ENCODE data around the gene INPP4A. TPM values are rescaled to one million over a fixed set of nuclear protein-coding genes. Genes with fewer than 3 reads are reported as not detected.

Gene INPP4A
- total RNA-seq, 4 donors from 2014 or later, result 7.4 to 17.9 (median 9.4) TPM

GRCh38 chr2:98582523-98582922, 137.9 kb downstream of the INPP4A start:
- Histone ChIP-seq H3K9me3 (no peaks in the 10 kb centered on the region), H3K27ac (no peak overlapping the region), H3K27me3 (no peaks in the 10 kb centered on the region), H3K4me1 (no peaks in the 10 kb centered on the region), H3K36me3 (peaks cover 0 to 82% (median 3%) of the 10 kb centered on the region in 3 donors), H3K4me3 (no peak overlapping the region)
- TF ChIP-seq POLR2A (IDR thresholded peaks at IDR 0.05) (no peak), CTCF (IDR thresholded peaks at IDR 0.05) (no peak)
- WGBS, 2 donors, result 87 to 95% methylated on average over 6 to 9 of the region's 9 CpGs
- intact Hi-C loops (cut with DNase I), result no loop called here
- DNase-seq, result no peak

GRCh38 chr2:98583276-98583675, 138.6 kb downstream of the INPP4A start:
- Histone ChIP-seq H3K4me3 (no peak overlapping the region), H3K9me3 (no peaks in the 10 kb centered on the region), H3K4me1 (no peaks in the 10 kb centered on the region), H3K36me3 (peaks cover 0 to 81% (median 3%) of the 10 kb centered on the region in 3 donors), H3K27me3 (no peaks in the 10 kb centered on the region), H3K27ac (no peak overlapping the region)
- WGBS, 2 donors, result 74 to 88% methylated on average over 5 to 7 of the region's 7 CpGs
- TF ChIP-seq POLR2A (IDR thresholded peaks at IDR 0.05), result no peak
- TF ChIP-seq CTCF (IDR thresholded peaks at IDR 0.05), result no peak
- intact Hi-C loops (cut with DNase I), result no loop called here
- no peak for DNase-seq

GRCh38 chr2:98583816-98584618, 139.4 kb downstream of the INPP4A start:
- Histone ChIP-seq H3K36me3 (peaks cover 0 to 76% (median 0%) of the 10 kb centered on the region in 3 donors), H3K27ac (no peak overlapping the region), H3K4me3 (no peak overlapping the region), H3K4me1 (no peaks in the 10 kb centered on the region), H3K27me3 (no peaks in the 10 kb centered on the region), H3K9me3 (no peaks in the 10 kb centered on the region)
- DNase-seq, result no peak
- intact Hi-C loops (cut with DNase I), result no loop called here
- TF ChIP-seq POLR2A (IDR thresholded peaks at IDR 0.05), result no peak
- TF ChIP-seq CTCF (IDR thresholded peaks at IDR 0.05), result no peak
- WGBS, 2 donors, result 100% methylated on average over 3 to 6 of the region's 10 CpGs

- TF ChIP-seq CTCF (IDR thresholded peaks at IDR 0.05) (no peak), POLR2A (IDR thresholded peaks at IDR 0.05) (no peak)
- H3K9me3 ChIP-seq, result no peaks in the 10 kb centered on the region
- H3K27me3 ChIP-seq, result no peaks in the 10 kb centered on the region
- H3K4me3 ChIP-seq, result no peak overlapping the region
- no peak for DNase-seq
- WGBS, 2 donors, result 87 to 93% methylated on average over 10 of the region's 10 CpGs
- peaks cover 0 to 62% (median 0%) of the 10 kb centered on the region in 3 donors for H3K36me3 ChIP-seq
- intact Hi-C loops (cut with DNase I), result no loop called here
- H3K27ac ChIP-seq, result no peak overlapping the region
- no peaks in the 10 kb centered on the region for H3K4me1 ChIP-seq
Measured at GRCh38 chr2:98585386-98585785, 140.7 kb downstream of the INPP4A start.

GRCh38 chr2:98586551-98587140, 142.0 kb downstream of the INPP4A start:
- no peak for DNase-seq
- no peak overlapping the region for H3K27ac ChIP-seq
- no peak overlapping the region for H3K4me3 ChIP-seq
- H3K9me3 ChIP-seq, result no peaks in the 10 kb centered on the region
- intact Hi-C loops (cut with DNase I), result no loop called here
- no peaks in the 10 kb centered on the region for H3K4me1 ChIP-seq
- TF ChIP-seq POLR2A (IDR thresholded peaks at IDR 0.05) (no peak), CTCF (IDR thresholded peaks at IDR 0.05) (no peak)
- H3K27me3 ChIP-seq, result no peaks in the 10 kb centered on the region
- H3K36me3 ChIP-seq, result peaks cover 0 to 56% (median 0%) of the 10 kb centered on the region in 3 donors
- 78 to 89% methylated on average over 2 to 6 of the region's 6 CpGs for WGBS, 2 donors

Data from esophagus squamous epithelium (tissue), 5 donors.